Trophoblast cell (in vitro differentiated cells and primary cell): ENCODE results near the gene SRP72. TPM values are rescaled to one million over a fixed set of nuclear protein-coding genes. Genes with fewer than 3 reads are reported as not detected.

Experiments
- DNase-seq, 2 donors: peaks; one replicate each; pipeline ENCODE4 v3.0.0-alpha.2; 2016
- H2AFZ ChIP-seq: 2 replicates; pipeline ENCODE4 v1.6.1; 2013; ENCODE audit warnings: low read length, moderate library complexity, mild to moderate bottlenecking; ENCODE audit not compliant: insufficient read depth, poor library complexity
- H2AK5ac ChIP-seq: 2 replicates; pipeline ENCODE4 v1.6.1; 2013; ENCODE audit warnings: mild to moderate bottlenecking, low read length
- H2BK120ac ChIP-seq: 2 replicates; pipeline ENCODE4 v1.6.1; 2013; ENCODE audit warnings: low read length, mild to moderate bottlenecking, moderate library complexity; ENCODE audit not compliant: insufficient read depth, poor library complexity
- H2BK12ac ChIP-seq: 2 replicates; pipeline ENCODE4 v1.6.1; 2013; ENCODE audit warnings: mild to moderate bottlenecking, low read length, moderate library complexity
- H2BK5ac ChIP-seq: 2 replicates; pipeline ENCODE4 v1.6.1; 2013; ENCODE audit warnings: low read length, low read depth, moderate library complexity, mild to moderate bottlenecking; ENCODE audit not compliant: poor library complexity
- H3K14ac ChIP-seq: 2 replicates; pipeline ENCODE4 v1.6.1; 2013; ENCODE audit warnings: mild to moderate bottlenecking, low read length
- H3K18ac ChIP-seq: 2 replicates; pipeline ENCODE4 v1.6.1; 2013; ENCODE audit warnings: mild to moderate bottlenecking, low read length
- H3K23ac ChIP-seq: 2 replicates; pipeline ENCODE4 v1.6.1; 2013; ENCODE audit warnings: low read length
- H3K27ac ChIP-seq: 2 replicates; pipeline ENCODE4 v1.5.1; 2013; ENCODE audit warnings: low read depth, mild to moderate bottlenecking, inconsistent platforms, low read length, moderate library complexity
- H3K27me3 ChIP-seq: 2 replicates; pipeline ENCODE4 v1.6.1; 2013; ENCODE audit warnings: inconsistent platforms, mild to moderate bottlenecking, low read length, moderate library complexity; ENCODE audit not compliant: insufficient read depth
- H3K36me3 ChIP-seq, 2 experiments: 1 replicate in 1 of 2; 2 replicates in 1 of 2; pipeline ENCODE4 v1.6.1; 2013; ENCODE audit warnings: low read length in 2 of 2, mild to moderate bottlenecking in 2 of 2, moderate library complexity in 1 of 2; ENCODE audit not compliant: insufficient read depth in 2 of 2, control insufficient read depth in 1 of 2
- H3K4ac ChIP-seq: 2 replicates; pipeline ENCODE4 v1.6.1; 2013; ENCODE audit warnings: low read depth, mild to moderate bottlenecking, low read length, moderate library complexity
- H3K4me1 ChIP-seq, 2 experiments: 1 replicate in 1 of 2; 2 replicates in 1 of 2; pipeline ENCODE4 v1.6.1; 2013; ENCODE audit warnings: low read length in 2 of 2, mild to moderate bottlenecking in 2 of 2, moderate library complexity in 1 of 2; ENCODE audit not compliant: insufficient read depth in 2 of 2, control insufficient read depth in 1 of 2
- H3K4me2 ChIP-seq: 2 replicates; pipeline ENCODE4 v1.6.1; 2013; ENCODE audit warnings: inconsistent platforms, mild to moderate bottlenecking, low read length, moderate library complexity
- H3K4me3 ChIP-seq: 2 replicates; pipeline ENCODE4 v1.5.1; 2013; ENCODE audit warnings: mild to moderate bottlenecking, low read depth, low read length, inconsistent platforms
- H3K79me1 ChIP-seq: one replicate; pipeline ENCODE4 v1.6.1; 2013; ENCODE audit warnings: low read length
- H3K79me2 ChIP-seq: 2 replicates; pipeline ENCODE4 v1.6.1; 2013; ENCODE audit warnings: low read length, mild to moderate bottlenecking; ENCODE audit not compliant: control insufficient read depth, insufficient read depth, poor library complexity
- H3K9ac ChIP-seq: 2 replicates; pipeline ENCODE4 v1.6.1; 2013; ENCODE audit warnings: mild to moderate bottlenecking, low read length
- H3K9me3 ChIP-seq: 2 replicates; pipeline ENCODE4 v1.6.1; 2013; ENCODE audit warnings: low read depth, mild to moderate bottlenecking, control low read depth, inconsistent platforms, low read length; ENCODE audit not compliant: insufficient read depth
- H4K12ac ChIP-seq: 2 replicates; pipeline ENCODE4 v1.6.1; 2013; ENCODE audit warnings: low read depth, mild to moderate bottlenecking, low read length, moderate library complexity
- H4K8ac ChIP-seq: 2 replicates; pipeline ENCODE4 v1.6.1; 2013; ENCODE audit warnings: low read depth, mild to moderate bottlenecking, low read length, moderate library complexity
- H4K91ac ChIP-seq: one replicate; pipeline ENCODE4 v1.6.1; 2013; ENCODE audit warnings: low read depth, mild to moderate bottlenecking, low read length, moderate library complexity
- WGBS: extraction: QIAGEN DNeasy Blood & Tissue Kit; methylation state at CpG from one replicate; pipeline ENCODE4 v1.1.7; 2013; ENCODE audit warnings: missing lambda C conversion rate; ENCODE audit not compliant: insufficient read length, insufficient coverage; ENCODE audit errors: extremely low coverage; 5-methylcytosine and 5-hydroxymethylcytosine counted together
- polyA plus RNA-seq: library from polyadenylated mRNA; stranded (reverse); fragments of 200-250 nt; gene quantifications from 2 replicates; pipeline ENCODE4 v1.2.3, GENCODE V29; 2013

Gene SRP72, protein sequence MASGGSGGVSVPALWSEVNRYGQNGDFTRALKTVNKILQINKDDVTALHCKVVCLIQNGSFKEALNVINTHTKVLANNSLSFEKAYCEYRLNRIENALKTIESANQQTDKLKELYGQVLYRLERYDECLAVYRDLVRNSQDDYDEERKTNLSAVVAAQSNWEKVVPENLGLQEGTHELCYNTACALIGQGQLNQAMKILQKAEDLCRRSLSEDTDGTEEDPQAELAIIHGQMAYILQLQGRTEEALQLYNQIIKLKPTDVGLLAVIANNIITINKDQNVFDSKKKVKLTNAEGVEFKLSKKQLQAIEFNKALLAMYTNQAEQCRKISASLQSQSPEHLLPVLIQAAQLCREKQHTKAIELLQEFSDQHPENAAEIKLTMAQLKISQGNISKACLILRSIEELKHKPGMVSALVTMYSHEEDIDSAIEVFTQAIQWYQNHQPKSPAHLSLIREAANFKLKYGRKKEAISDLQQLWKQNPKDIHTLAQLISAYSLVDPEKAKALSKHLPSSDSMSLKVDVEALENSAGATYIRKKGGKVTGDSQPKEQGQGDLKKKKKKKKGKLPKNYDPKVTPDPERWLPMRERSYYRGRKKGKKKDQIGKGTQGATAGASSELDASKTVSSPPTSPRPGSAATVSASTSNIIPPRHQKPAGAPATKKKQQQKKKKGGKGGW
- 199 and 210 TPM in 2 replicates for polyA plus RNA-seq

- Histone ChIP-seq H3K4me1 (peaks cover 4 to 9% of the 10 kb centered on the region in 2 experiments), H3K27me3 (no peaks in the 10 kb centered on the region), H3K18ac (peak within 1 kb of the TSS; percentile 74), H4K91ac (peak within 1 kb of the TSS; percentile 85), H2AFZ (peak within 1 kb of the TSS; percentile 77), H2BK12ac (no peak within 1 kb of the TSS), H3K4ac (peak within 1 kb of the TSS; percentile 76), H3K14ac (peak within 1 kb of the TSS; percentile 75), H3K36me3 (peaks cover 9 to 12% of the 10 kb centered on the region in 2 experiments), H2BK120ac (peak within 1 kb of the TSS; percentile 72), H3K27ac (peak within 1 kb of the TSS; percentile 88), H2AK5ac (peak within 1 kb of the TSS; percentile 20), H3K79me1 (peaks cover 8% of the 10 kb centered on the region), H3K9me3 (no peaks in the 10 kb centered on the region), H2BK5ac (peak within 1 kb of the TSS; percentile 67), H3K9ac (peak within 1 kb of the TSS; percentile 89), H3K79me2 (peaks cover 4% of the 10 kb centered on the region), H4K8ac (peak within 1 kb of the TSS; percentile 89), H3K23ac (no peak within 1 kb of the TSS), H3K4me2 (peak within 1 kb of the TSS; percentile 78), H3K4me3 (peak within 1 kb of the TSS; percentile 85), H4K12ac (peak within 1 kb of the TSS; percentile 49)
- no CpG with 5 or more reads among the region's 62 CpGs for WGBS
- DNase-seq: peak; percentile 98
Observed at GRCh38 chr4:56467284-56468096, at the start of gene SRP72. SRP72 (plus strand) TSS chr4:56467617; CDS start chr4:56467636, 19 bp downstream.

- Histone ChIP-seq H3K27me3 (no peaks in the 10 kb centered on the region), H3K4ac (no peak overlapping the region), H3K4me2 (no peak overlapping the region), H2BK12ac (no peak overlapping the region), H2AFZ (no peak overlapping the region), H3K4me1 (no peaks in the 10 kb centered on the region), H3K18ac (no peak overlapping the region), H3K79me1 (no peaks in the 10 kb centered on the region), H3K27ac (no peak overlapping the region), H4K8ac (no peak overlapping the region), H2AK5ac (no peak overlapping the region), H2BK120ac (no peak overlapping the region), H4K12ac (no peak overlapping the region), H3K4me3 (no peak overlapping the region), H3K23ac (no peak overlapping the region), H3K9ac (no peak overlapping the region), H3K14ac (no peak overlapping the region), H3K9me3 (no peaks in the 10 kb centered on the region), H3K36me3 (no peaks in the 10 kb centered on the region), H2BK5ac (no peak overlapping the region), H4K91ac (no peak overlapping the region), H3K79me2 (no peaks in the 10 kb centered on the region)
- no CpG with 5 or more reads among the region's 5 CpGs for WGBS
- DNase-seq: no peak
Observed at GRCh38 chr4:56424176-56424575, 43.2 kb upstream of the SRP72 start.

DNA sequence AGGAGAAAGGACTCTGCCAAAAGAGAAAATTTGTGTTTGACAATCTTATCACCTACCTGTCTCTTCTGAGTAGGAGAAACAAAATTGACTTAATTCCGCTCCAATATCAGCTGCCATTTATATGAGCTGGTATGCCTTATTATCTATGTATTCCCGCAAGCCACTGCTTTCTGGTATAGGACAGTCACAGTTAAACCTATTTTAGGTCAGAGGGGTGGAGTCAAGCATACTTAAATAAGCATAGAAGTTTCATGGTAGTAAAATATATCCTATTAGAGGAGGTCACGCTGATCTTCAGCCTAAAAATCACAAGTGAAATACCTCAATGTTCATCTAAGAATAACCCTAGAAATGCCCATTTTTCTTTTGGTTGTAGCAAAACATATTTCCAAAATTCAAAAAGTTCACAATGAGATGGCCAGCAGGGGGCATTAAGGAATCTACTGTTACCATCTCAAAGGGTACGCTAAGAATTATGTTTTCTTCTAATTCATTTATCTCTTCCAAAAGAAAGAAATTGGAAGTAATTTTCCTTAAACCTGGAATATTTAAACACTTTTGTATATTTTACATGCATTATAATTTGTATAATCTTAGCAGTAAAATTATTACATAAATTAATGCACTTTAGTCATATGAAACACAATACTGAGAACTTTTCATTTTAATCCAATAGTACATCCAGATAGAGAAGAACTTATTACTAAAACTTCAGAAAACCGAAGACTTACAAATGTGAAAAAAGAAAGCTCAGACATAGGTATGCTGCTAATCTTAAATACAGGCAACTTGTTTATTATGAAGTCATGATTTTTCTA lies 42.5 kb upstream of the SRP72 start:
- no peaks in the 10 kb centered on the region for H3K79me1 ChIP-seq
- no peak overlapping the region for H3K14ac ChIP-seq
- no peak overlapping the region for H3K4me3 ChIP-seq
- no peaks in the 10 kb centered on the region for H3K79me2 ChIP-seq
- no peak overlapping the region for H3K4ac ChIP-seq
- H2AFZ ChIP-seq: no peak overlapping the region
- no peaks in the 10 kb centered on the region for H3K27me3 ChIP-seq
- no CpG with 5 or more reads among the region's 5 CpGs for WGBS
- H3K9ac ChIP-seq: no peak overlapping the region
- no peak overlapping the region for H3K27ac ChIP-seq
- no peak overlapping the region for H4K91ac ChIP-seq
- no peak overlapping the region for H2AK5ac ChIP-seq
- no peak overlapping the region for H3K18ac ChIP-seq
- no peak overlapping the region for H4K12ac ChIP-seq
- H3K23ac ChIP-seq: no peak overlapping the region
- no peaks in the 10 kb centered on the region for H3K4me1 ChIP-seq
- H3K36me3 ChIP-seq: no peaks in the 10 kb centered on the region
- no peak overlapping the region for H3K4me2 ChIP-seq
- H2BK12ac ChIP-seq: no peak overlapping the region
- H2BK120ac ChIP-seq: no peak overlapping the region
- H4K8ac ChIP-seq: no peak overlapping the region
- no peaks in the 10 kb centered on the region for H3K9me3 ChIP-seq
- H2BK5ac ChIP-seq: no peak overlapping the region
- peak; percentile 25 to 68 for DNase-seq

GRCh38 chr4:56425518-56425917 lies 41.9 kb upstream of the SRP72 start:
- Histone ChIP-seq H3K14ac (no peak overlapping the region), H3K18ac (no peak overlapping the region)
- WGBS: no CpG with 5 or more reads among the region's 3 CpGs

More at GRCh38 chr4:56425518-56425917, 41.9 kb upstream of the SRP72 start:
- no peaks in the 10 kb centered on the region for H3K36me3 ChIP-seq
- H3K27me3 ChIP-seq: no peaks in the 10 kb centered on the region
- no peak overlapping the region for H4K91ac ChIP-seq
- H3K79me1 ChIP-seq: no peaks in the 10 kb centered on the region
- DNase-seq: no peak
- no peak overlapping the region for H3K4me3 ChIP-seq
- H3K4me1 ChIP-seq: no peaks in the 10 kb centered on the region
- no peak overlapping the region for H2BK12ac ChIP-seq
- no peak overlapping the region for H2AK5ac ChIP-seq
- H4K8ac ChIP-seq: no peak overlapping the region
- no peak overlapping the region for H3K27ac ChIP-seq
- H2AFZ ChIP-seq: no peak overlapping the region
- H3K4me2 ChIP-seq: no peak overlapping the region
- no peak overlapping the region for H2BK5ac ChIP-seq
- no peaks in the 10 kb centered on the region for H3K9me3 ChIP-seq
- no peak overlapping the region for H2BK120ac ChIP-seq
- H3K79me2 ChIP-seq: peaks cover 1% of the 10 kb centered on the region
- H3K23ac ChIP-seq: no peak overlapping the region
- H3K4ac ChIP-seq: no peak overlapping the region
- H3K9ac ChIP-seq: no peak overlapping the region
- no peak overlapping the region for H4K12ac ChIP-seq
